CD4-positive, alpha-beta T cell treated with Interleukin-17A for 1 hour (primary cell): Measurements from ENCODE around the gene PBXIP1.
"Not testable (repeated sequence)": the region's sequence is repeated elsewhere in the genome, so short reads cannot be mapped to it uniquely, and the experiment has no call there.

Source experiments
- DNase-seq: peaks from one replicate; pipeline ENCODE4 v3.0.0-alpha.2; 2020

PBXIP1 gene

DNA sequence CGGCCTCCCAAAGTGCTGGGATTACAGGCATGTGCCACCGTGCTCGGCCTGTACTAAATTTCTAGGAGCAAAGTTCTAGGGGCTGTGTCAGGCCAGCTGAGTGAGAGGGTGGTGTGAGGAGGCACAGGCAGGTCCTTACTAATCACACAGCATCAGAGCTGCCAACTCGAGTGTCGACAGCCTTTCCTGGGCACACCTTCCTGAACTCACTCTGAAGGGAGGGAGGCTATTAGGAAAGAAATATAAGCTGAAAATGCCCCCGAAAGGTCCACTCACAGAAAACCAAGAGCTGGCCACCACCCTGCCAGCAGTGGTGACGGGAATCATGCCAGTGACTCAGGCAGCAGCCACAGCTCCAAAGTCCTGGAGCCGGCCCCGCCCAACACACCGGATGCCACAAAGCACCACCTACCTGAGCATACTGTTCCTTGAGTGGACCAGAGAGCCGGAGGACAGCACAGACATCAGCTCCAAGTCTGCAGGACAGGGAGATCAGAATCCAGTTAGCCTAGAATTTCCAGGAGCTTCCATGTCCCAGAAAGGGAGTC is 23.9 kb downstream of the PBXIP1 start:
- DNase-seq = no peak

GRCh38 chr1:154926201-154926600 is 29.7 kb downstream of the PBXIP1 start:
- DNase-seq = no peak

GRCh38 chr1:154925335-154926170 is 30.3 kb downstream of the PBXIP1 start:
- DNase-seq = no peak

DNA sequence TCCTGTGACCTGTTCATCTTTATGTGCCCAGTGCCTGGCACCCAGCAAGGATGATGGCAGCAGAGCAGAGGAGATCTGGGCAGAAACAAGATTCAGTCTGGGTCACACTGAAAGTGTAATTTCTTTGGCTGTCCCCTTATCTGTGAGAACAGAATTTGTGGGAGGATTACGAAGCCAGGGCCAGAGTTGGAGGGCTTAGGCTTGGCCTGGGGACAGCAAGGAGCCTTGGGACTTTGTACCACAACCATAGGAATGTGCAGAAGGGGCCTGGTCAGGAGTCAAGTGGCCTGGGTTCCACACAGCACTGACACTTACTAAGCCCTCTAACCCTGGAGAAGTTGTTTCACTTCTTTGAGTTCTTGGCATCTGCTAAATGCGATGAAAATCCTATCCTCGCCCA is 32.2 kb downstream of the PBXIP1 start:
- no peak for DNase-seq

- DNase-seq = no peak
Observed at GRCh38 chr1:154913273-154913672, 42.6 kb downstream of the PBXIP1 start.

DNA sequence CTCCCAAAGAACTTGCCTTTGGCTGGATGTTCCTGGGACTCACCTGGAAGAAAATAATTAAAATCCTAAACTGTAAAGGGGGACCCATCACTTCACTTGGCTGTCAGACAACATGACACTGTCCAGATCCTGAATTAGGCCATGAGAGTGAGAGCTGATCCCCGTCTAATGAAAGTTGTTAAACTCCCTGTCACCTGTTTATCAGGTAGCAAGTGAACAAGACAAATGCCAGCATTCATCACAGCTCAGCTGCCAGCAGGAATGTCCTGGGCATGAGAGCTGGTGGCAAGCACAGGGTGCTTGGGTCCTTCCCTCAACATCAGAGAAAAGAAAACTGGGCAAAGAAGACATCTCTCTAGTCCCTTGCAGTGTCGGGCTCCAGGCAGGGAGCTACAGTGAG is 43.1 kb downstream of the PBXIP1 start:
- no peak for DNase-seq

DNA sequence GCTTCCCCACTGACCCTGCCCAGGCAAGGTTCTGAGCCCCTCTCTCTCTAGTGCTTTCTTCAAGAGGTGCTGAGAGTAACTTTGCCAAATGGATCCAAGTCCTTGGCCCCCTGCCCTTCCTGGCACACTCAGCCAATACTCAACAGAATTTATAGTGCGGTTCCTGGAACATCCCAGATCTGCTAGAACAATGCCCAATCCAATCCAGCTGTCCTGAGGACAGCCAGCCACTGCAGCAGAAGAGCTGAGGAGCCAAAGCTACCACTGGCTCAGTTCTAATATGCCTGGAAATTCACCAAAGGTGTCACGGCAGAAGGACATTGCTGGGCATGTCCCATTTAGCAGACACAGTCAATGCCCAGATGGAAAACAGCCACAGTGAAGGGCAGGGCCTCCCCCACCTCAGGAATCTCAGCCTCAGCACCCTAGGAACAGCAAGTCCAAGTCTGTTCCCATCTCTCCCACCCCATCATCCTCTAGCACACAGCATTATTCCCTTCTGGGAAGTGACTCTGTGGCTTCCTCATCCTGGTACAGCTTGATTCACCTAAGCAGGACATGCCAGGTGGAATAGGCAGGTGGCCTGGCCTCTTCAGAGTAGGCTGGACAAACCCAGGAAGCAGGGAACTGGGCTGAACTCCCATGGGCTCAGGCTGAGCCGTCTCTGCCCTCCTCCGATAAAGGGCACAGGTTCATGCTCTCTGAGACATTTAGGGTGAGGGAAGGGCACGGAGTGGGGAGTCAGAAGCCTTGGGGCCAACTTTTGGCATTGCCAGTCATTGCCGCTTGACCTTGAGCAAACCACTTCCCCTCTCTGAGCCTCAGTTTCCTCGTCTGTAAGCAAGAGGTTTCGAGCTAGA is 44.0 kb downstream of the PBXIP1 start:
- no peak for DNase-seq

DNA sequence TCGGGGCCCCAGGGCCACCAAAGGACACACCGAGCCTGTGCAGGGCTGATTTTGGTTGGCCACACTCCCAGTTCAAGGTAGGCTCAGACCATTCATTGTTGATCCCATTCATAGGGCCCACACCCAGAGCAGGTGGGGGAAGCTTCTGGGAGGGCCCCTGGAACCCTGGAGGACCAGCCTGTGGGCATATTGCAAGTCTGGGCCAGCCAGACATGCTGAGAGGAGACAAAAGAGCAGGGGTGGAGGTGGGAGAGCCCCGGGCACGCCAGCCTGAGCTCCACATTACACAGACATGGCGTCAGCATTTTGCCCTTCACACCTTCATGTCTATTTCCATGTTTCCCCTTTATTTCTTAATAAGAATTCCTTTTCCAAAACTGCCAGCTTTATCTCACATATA is 45.0 kb downstream of the PBXIP1 start:
- DNase-seq = no peak

GRCh38 chr1:154908937-154909336 is 47.0 kb downstream of the PBXIP1 start:
- no peak for DNase-seq

DNA sequence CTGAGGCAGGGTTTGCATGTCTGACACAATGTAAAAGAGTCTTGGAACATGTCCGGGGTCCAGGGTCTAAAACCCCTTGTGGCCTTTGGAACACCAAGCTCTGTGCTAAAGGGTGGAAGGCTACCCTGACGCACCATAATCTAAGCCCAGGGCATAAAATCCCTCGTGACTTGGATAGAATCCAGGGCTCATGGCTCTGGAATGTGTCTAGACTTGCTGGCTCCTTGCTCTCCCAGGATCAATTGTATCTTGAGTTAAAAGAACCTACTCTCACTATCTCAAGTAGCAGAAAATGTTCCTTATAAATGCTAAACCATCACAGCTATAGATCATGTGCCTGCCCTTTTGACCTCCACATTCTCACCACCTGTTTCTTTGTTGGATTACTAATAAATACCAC is 47.8 kb downstream of the PBXIP1 start:
- DNase-seq = not testable (repeated sequence)

- peak; percentile 18 for DNase-seq
Observed at GRCh38 chr1:154906621-154907081, 49.2 kb downstream of the PBXIP1 start.

DNA sequence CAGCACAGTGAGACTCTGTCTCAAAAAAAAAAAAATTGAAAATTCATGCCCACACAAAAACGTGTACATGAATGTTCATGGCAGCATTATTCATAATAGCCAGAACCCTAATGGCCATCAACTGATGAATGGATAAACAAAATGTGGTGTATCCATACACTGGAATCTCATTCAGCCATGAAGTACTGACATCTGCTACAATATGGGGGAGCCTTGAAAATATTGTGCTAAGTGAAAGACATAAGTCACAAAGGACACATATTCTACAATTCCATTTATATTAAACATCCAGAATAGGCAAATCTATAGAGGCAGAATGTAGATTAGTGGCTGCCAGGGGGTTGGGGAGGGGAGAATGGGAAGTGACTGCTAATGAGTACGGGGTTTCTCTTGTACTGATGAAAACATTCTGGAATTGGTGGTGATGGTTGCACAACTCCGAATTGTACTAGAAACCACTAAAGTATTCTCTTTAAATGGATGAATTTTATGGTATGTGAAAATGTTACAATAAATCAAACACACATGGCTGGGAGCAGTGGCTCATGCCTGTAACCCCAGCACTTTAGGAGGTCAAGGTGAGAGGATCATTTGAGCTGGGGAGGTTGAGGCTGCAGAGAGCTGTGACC is 52.8 kb downstream of the PBXIP1 start:
- no peak for DNase-seq

GRCh38 chr1:154901591-154901990 is 54.3 kb downstream of the PBXIP1 start:
- DNase-seq = no peak

GRCh38 chr1:154899041-154899440 is 56.9 kb downstream of the PBXIP1 start:
- DNase-seq = no peak

- DNase-seq = no peak
Observed at GRCh38 chr1:154896771-154897286, 59.1 kb downstream of the PBXIP1 start.

GRCh38 chr1:154895798-154896197 is 60.1 kb downstream of the PBXIP1 start:
- DNase-seq = no peak
